ENCODE measurements around the gene SLC10A4.

Gene SLC10A4

GRCh38 chr4:48490012-48490679 lies 7.0 kb downstream of the SLC10A4 start, which contains the start of gene ZAR1:
ZAR1 (plus strand) TSS chr4:48490252; CDS start chr4:48490292, 40 bp downstream.
- DNase-seq (ENCODE audit: low spot score) = peak; percentile 37

GRCh38 chr4:48490680-48491513 lies 7.8 kb downstream of the SLC10A4 start:
- DNase-seq (ENCODE audit: low spot score) = peak; percentile 37

- no peak for DNase-seq (ENCODE audit: low spot score)
These were observed 8.5 kb downstream of the SLC10A4 start for GRCh38 chr4:48491514-48492176.

GRCh38 chr4:48493452-48494100 lies 10.4 kb downstream of the SLC10A4 start:
- DNase-seq (ENCODE audit: low spot score) = no peak

GRCh38 chr4:48495941-48496340 lies 12.8 kb downstream of the SLC10A4 start:
- DNase-seq (ENCODE audit: low spot score) = no peak

- no peak for DNase-seq (ENCODE audit: low spot score)
These were observed 15.8 kb downstream of the SLC10A4 start for GRCh38 chr4:48498895-48499294.

GRCh38 chr4:48499551-48500066 lies 16.5 kb downstream of the SLC10A4 start:
- no peak for DNase-seq (ENCODE audit: low spot score)

GRCh38 chr4:48503233-48504025 lies 20.3 kb downstream of the SLC10A4 start:
- no peak for DNase-seq (ENCODE audit: low spot score)

GRCh38 chr4:48504026-48504330 lies 20.8 kb downstream of the SLC10A4 start:
- DNase-seq (ENCODE audit: low spot score) = no peak

- no peak for DNase-seq (ENCODE audit: low spot score)
These were observed 21.2 kb downstream of the SLC10A4 start for GRCh38 chr4:48504352-48504751.

GRCh38 chr4:48506716-48507115 lies 23.6 kb downstream of the SLC10A4 start:
- DNase-seq (ENCODE audit: low spot score) = no peak

- no peak for DNase-seq (ENCODE audit: low spot score)
These were observed 26.4 kb downstream of the SLC10A4 start for GRCh38 chr4:48509543-48509942.

GRCh38 chr4:48518143-48518542 lies 35.0 kb downstream of the SLC10A4 start:
- no peak for DNase-seq (ENCODE audit: low spot score)

- DNase-seq (ENCODE audit: low spot score) = no peak
These were observed 43.3 kb downstream of the SLC10A4 start for GRCh38 chr4:48526406-48526805.

GRCh38 chr4:48538358-48538757 lies 55.2 kb downstream of the SLC10A4 start:
- DNase-seq (ENCODE audit: low spot score) = no peak
